Spleen (tissue), 7 donors: ENCODE measurements around the gene ARID4B.

Source experiments
- CTCF ChIP-seq, 11 experiments: fragments of 200-600 bp in 7 of 11; fragments of 450-650 bp in 4 of 11; sonication (generic) in 4 of 11; IDR thresholded peaks in 8 of 11; conservative IDR thresholded peaks in 3 of 11; 1 replicate in 7 of 11; 2 replicates in 4 of 11; pipeline versions ENCODE4 v1.4.0 to v1.8.0; 2016 to 2021; ENCODE audit warnings: antibody characterized with exemption in 11 of 11, inconsistent platforms in 4 of 11, mild to moderate bottlenecking in 1 of 11
- POLR2A ChIP-seq, 3 donors: fragments of 450-650 bp; IDR thresholded peaks; one replicate each; pipeline ENCODE4 v1.5.1; 2017; ENCODE audit warnings: antibody characterized with exemption in 3 of 3, mild to moderate bottlenecking in 1 of 3
- donor health status: DM: no; HTN: no; CAD: no; lungs with moderate emphysema.
- donor health status: DM: no; HTN: no; CAD: no.
- donor health status: DM: no; HTN: no; CAD: no.

- TF ChIP-seq CTCF (IDR thresholded peaks at IDR 0.05 in 8 of 11, conservative IDR thresholded peaks at IDR 0.05 in 3 of 11) = no peak
- no peak for TF ChIP-seq POLR2A (IDR thresholded peaks at IDR 0.05)
Observed at GRCh38 chr1:235278233-235278914, 49.6 kb downstream of the ARID4B start.
